ENCODE measurements around the gene NPPC.

DNA sequence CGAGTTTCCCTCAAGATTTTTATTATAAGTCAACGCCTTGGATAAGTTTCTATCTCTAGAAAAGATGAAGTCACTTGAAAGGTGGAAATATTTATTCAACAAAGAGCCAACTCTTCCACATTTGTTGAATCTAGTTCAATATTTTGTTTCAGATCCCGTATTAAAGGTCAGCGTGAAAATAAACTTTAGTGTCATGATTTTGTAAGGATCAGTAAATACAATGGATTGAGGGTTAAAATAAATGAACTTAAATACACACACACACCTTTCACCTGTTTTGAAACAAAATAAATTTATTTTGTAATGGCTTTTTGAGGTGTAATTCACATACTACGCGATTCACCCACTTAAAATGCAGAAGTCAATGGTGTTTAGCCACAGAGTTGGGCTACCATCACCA lies 16.0 kb upstream of the NPPC start:
- TF ChIP-seq EZH2 (IDR thresholded peaks at IDR 0.05; ENCODE audit: insufficient read depth, poor library complexity, severe bottlenecking) (no peak), EZH2phosphoT487 (IDR thresholded peaks at IDR 0.05; ENCODE audit: insufficient read depth, low read depth) (no peak)

Measured in GM23248 (cell line).